ENCODE measurements around the gene SUMO2. TPM values are rescaled to one million over a fixed set of nuclear protein-coding genes. Genes with fewer than 3 reads are reported as not detected.

SUMO2 gene
- total RNA-seq, 2 experiments from 2014 or later = 286 to 628 TPM

DNA sequence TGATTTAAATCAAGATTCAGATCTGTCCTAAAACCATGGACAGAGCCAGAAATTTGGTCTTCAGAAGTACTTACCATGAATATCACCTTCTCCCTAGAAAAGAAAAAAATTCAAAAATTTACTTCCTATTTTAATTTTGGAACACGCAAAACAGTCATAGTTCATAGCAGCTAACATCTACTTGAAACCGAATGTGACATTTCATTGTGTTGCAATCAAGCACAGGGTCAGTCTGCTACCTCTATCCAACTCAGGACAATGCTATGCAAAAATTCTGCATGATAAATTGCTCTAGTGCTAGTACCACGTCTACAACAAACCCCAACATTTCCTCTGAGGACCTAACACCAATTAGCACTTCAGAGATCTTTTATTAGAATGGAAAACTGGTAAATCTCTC is 36.2 kb downstream of the SUMO2 start:
- H4K20me1 ChIP-seq (ENCODE audit: insufficient read depth, low read length) = no peaks in the 10 kb centered on the region
- H2AFZ ChIP-seq (ENCODE audit: low read length) = no peak overlapping the region
- no peaks in the 10 kb centered on the region for H3K9me3 ChIP-seq (ENCODE audit: low read length)
- H3K4me2 ChIP-seq (ENCODE audit: low read length) = no peak overlapping the region
- intact Hi-C loops (cut with micrococcal nuclease; ENCODE audit: unreplicated experiment) = no loop called here
- no peak overlapping the region for H3K4me3 ChIP-seq (ENCODE audit: low read depth, low read length, poor library complexity, severe bottlenecking)
- peaks cover 81% of the 10 kb centered on the region for H3K36me3 ChIP-seq (ENCODE audit: insufficient read depth, low read length)
- ChIA-PET CTCF (ENCODE audit: unreplicated experiment) (interaction anchor here (0.6 kb wide), 1 partner anchor 93 kb away, joined by 3 read pairs; no protein-coding TSS in a partner anchor), POLR2A (interaction anchor here (1.1 to 1.2 kb wide), 2 partner anchors 8 to 32 kb away, joined by 3 to 5 read pairs; partner anchors contain the start of gene JPT1)
- no peak overlapping the region for H3K27ac ChIP-seq (ENCODE audit: low read depth, low read length, poor library complexity, severe bottlenecking)
- H3K9me2 ChIP-seq (ENCODE audit: insufficient read depth, low read length) = no peaks in the 10 kb centered on the region
- DNase-seq (ENCODE audit: low spot score) = no peak
- H3K4me1 ChIP-seq (ENCODE audit: insufficient read depth, low read length, poor library complexity, severe bottlenecking) = peaks cover 2% of the 10 kb centered on the region
- TF ChIP-seq, protein P1, sequence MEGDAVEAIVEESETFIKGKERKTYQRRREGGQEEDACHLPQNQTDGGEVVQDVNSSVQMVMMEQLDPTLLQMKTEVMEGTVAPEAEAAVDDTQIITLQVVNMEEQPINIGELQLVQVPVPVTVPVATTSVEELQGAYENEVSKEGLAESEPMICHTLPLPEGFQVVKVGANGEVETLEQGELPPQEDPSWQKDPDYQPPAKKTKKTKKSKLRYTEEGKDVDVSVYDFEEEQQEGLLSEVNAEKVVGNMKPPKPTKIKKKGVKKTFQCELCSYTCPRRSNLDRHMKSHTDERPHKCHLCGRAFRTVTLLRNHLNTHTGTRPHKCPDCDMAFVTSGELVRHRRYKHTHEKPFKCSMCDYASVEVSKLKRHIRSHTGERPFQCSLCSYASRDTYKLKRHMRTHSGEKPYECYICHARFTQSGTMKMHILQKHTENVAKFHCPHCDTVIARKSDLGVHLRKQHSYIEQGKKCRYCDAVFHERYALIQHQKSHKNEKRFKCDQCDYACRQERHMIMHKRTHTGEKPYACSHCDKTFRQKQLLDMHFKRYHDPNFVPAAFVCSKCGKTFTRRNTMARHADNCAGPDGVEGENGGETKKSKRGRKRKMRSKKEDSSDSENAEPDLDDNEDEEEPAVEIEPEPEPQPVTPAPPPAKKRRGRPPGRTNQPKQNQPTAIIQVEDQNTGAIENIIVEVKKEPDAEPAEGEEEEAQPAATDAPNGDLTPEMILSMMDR (conservative IDR thresholded peaks at IDR 0.05; ENCODE audit: low read length) = no peak
- no peak for TF ChIP-seq EZH2phosphoT487 (IDR thresholded peaks at IDR 0.05; ENCODE audit: borderline replicate concordance, low read depth, low read length)
- H3K79me2 ChIP-seq (ENCODE audit: insufficient read depth, low read depth, low read length) = peaks cover 39% of the 10 kb centered on the region
- BruUV-seq (replicated peaks) = no TSS peak

DNA sequence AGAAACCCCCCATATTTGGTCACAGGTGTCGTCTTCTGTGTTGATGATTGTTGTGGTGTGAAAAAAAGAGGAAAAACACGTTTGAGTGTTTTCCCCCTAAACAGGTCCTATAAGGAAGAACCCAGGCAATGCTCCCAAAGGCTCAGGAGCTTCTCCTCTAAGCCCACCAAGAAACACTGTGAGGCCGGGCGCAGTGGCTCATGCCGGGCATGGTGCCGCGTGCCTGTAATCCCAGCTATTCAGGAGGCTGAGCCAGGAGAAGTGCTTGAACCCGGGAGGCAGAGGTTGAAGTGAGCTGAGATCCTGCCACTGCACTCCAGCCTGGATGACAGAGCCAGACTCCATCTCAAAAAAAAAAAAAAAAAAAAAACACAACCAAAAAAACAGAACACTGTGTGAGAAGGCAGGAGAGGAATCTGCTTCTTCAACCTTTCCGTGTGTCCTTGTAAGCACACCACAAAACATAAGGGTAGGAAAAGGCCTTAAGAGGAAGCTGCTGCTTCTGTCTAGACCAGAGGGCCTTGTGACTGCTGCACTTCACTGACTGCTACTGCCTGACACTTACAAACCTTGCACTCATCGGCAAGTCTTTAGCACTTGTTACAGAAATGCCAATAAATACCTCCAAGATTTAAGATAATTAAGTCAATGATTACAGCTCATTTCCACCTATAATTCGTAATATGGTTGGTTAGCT is 37.8 kb downstream of the SUMO2 start:
- TSS peak; percentile 27 for BruUV-seq (replicated peaks)
- no peaks in the 10 kb centered on the region for H3K9me2 ChIP-seq (ENCODE audit: insufficient read depth, low read length)
- ChIA-PET POLR2A (interaction anchor here (0.6 to 1.0 kb wide), 4 partner anchors 13 to 191 kb away, joined by 3 to 4 read pairs (median 4); partner anchors contain the start of gene NT5C), CTCF (ENCODE audit: unreplicated experiment) (interaction anchor here (0.8 kb wide), 1 partner anchor 31 kb away, joined by 3 read pairs; no protein-coding TSS in a partner anchor)
- H3K4me3 ChIP-seq (ENCODE audit: low read depth, low read length, poor library complexity, severe bottlenecking) = no peak overlapping the region
- no peaks in the 10 kb centered on the region for H3K9me3 ChIP-seq (ENCODE audit: low read length)
- peaks cover 96% of the 10 kb centered on the region for H3K36me3 ChIP-seq (ENCODE audit: insufficient read depth, low read length)
- H3K4me2 ChIP-seq (ENCODE audit: low read length) = no peak overlapping the region
- TF ChIP-seq EZH2phosphoT487 (IDR thresholded peaks at IDR 0.05; ENCODE audit: borderline replicate concordance, low read depth, low read length) = no peak
- TF ChIP-seq, protein P1 (conservative IDR thresholded peaks at IDR 0.05; ENCODE audit: low read length) = no peak
- peaks cover 12% of the 10 kb centered on the region for H3K4me1 ChIP-seq (ENCODE audit: insufficient read depth, low read length, poor library complexity, severe bottlenecking)
- H3K79me2 ChIP-seq (ENCODE audit: insufficient read depth, low read depth, low read length) = peaks cover 23% of the 10 kb centered on the region
- no peak overlapping the region for H3K27ac ChIP-seq (ENCODE audit: low read depth, low read length, poor library complexity, severe bottlenecking)
- intact Hi-C loops (cut with micrococcal nuclease; ENCODE audit: unreplicated experiment) = no loop called here
- H4K20me1 ChIP-seq (ENCODE audit: insufficient read depth, low read length) = no peaks in the 10 kb centered on the region
- DNase-seq (ENCODE audit: low spot score) = no peak
- H2AFZ ChIP-seq (ENCODE audit: low read length) = no peak overlapping the region

Data from OCI-LY7 (cell line).